GM08714 (cell line): ENCODE measurements around the gene SUSD1.

Experiments used
- H3K4me3 ChIP-seq: fragments of 200-500 bp; sonication (Bioruptor generic); 2 replicates; pipeline ENCODE4 v1.5.1; 2014; ENCODE audit warnings: mild to moderate bottlenecking, low read length, inconsistent platforms
- ZNF274 ChIP-seq: IDR thresholded peaks from 2 replicates; pipeline ENCODE4 v1.6.1; 2012; ENCODE audit warnings: mild to moderate bottlenecking, low read depth, low read length

Gene SUSD1

GRCh38 chr9:112184946-112185345, 9.8 kb upstream of the SUSD1 start:
- H3K4me3 ChIP-seq = no peak overlapping the region
- TF ChIP-seq ZNF274 = no peak

GRCh38 chr9:112184221-112184620, 9.1 kb upstream of the SUSD1 start:
- no peak for TF ChIP-seq ZNF274
- no peak overlapping the region for H3K4me3 ChIP-seq

DNA sequence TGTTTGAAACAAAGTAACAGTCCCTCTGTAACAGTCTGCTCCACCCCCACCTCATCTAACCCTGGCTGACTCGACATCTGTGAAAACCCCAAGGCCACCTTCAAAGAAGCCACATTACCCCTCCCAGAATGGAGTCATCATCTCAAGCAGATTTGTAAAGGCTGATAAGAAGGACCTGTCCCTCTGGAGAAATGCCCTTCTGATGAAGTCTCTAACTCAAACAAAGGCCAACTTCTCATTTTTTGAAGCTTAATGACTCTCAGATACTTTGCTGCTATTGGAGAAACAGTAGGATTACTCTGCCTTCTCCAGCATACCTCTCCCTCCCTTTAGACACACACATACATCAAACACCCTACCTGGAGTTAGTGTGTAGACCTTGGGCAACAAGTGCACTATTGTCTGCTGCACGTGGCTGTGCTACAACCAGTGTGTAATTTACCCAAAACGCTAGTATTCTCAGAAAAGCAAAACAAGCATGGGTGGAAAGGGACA, 5.3 kb upstream of the SUSD1 start:
- no peak for TF ChIP-seq ZNF274
- no peak overlapping the region for H3K4me3 ChIP-seq

DNA sequence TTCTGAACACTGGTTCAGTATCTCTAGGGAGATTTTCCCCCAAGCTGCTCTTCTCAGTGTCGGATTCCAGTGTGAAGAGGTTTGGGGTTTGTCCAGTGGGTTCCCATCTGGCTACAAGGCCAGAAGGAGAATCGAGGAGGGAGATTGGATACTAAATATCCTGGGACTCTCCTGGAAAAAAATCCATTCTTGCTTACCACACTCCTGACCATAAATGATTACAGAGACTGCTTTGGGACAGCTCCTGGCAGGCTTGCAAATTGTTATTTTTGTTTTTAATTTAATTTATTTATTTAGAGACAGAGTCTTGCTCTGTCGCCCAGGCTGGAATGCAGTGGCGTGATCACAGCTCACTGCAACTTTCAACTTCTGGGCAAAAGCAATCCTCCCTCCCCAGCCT, 4.7 kb upstream of the SUSD1 start:
- no peak overlapping the region for H3K4me3 ChIP-seq
- no peak for TF ChIP-seq ZNF274

- no peak overlapping the region for H3K4me3 ChIP-seq
- no peak for TF ChIP-seq ZNF274
Observed at GRCh38 chr9:112176524-112176923, 1.4 kb upstream of the SUSD1 start.

DNA sequence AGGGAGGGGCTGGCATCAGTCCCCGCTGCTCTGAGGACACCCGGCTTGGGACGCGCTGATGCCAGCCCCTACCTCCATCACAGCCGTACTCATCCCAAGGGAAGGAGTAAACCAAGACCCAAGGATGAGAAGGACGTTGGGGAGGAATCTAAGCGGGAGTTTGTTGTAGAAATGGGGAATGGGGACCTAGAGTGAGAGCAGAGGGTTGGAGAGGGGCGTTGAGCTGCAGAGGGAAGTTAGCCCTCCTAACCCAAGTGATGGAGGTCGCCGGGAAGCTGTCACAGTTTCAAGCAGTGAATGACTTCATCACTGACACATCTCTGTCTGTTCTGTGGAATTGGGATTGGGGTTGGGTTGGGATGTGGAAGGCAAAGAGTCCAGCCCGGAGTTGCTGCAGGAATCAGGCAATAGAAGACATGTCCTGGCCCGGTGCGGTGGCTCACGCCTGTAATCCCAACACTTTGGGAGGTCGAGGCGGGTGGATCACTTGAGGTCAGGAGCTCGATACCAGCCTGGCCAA, 759 bp upstream of the SUSD1 start:
- no peak for TF ChIP-seq ZNF274
- peak overlapping the region; percentile 52; the same call in 1 of the 2 replicates for H3K4me3 ChIP-seq

DNA sequence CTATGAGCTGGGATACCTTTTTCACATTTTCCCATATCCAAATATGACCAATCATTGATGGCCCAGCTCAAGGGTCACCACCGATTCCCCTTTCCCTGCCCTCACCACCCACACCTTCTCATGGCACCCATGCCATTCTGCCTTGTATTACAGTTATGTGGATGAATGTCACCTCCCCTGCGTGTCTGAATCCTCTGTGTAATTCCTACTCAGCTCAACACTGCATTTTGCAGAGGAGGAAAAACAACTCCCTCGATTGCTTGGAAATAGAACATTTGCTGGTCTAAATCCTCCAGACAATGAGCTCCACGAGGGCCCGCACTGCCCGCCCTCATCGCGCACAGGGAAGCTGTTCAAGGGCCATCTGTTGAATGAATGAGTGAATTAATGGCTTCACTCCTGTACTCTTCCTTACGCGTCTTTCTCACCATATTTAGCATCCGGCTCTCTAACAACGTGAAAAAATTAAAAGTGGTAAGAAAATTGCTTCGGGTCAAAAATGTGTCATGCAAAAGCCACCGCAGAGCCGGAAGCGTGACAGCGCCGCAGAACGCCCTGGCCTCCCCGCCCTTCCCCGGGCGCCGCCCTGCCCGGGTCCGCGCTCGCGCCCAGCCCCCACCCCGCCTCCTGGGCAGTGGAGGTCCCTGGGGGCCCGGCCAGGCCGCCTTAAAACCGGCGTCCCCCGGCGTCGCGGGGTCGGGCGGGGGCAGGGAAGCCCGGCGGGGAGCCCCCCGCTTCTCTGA, 704 bp downstream of the SUSD1 start:
- peak overlapping the region; percentile 52; the same call in 1 of the 2 replicates for H3K4me3 ChIP-seq
- TF ChIP-seq ZNF274 = no peak

DNA sequence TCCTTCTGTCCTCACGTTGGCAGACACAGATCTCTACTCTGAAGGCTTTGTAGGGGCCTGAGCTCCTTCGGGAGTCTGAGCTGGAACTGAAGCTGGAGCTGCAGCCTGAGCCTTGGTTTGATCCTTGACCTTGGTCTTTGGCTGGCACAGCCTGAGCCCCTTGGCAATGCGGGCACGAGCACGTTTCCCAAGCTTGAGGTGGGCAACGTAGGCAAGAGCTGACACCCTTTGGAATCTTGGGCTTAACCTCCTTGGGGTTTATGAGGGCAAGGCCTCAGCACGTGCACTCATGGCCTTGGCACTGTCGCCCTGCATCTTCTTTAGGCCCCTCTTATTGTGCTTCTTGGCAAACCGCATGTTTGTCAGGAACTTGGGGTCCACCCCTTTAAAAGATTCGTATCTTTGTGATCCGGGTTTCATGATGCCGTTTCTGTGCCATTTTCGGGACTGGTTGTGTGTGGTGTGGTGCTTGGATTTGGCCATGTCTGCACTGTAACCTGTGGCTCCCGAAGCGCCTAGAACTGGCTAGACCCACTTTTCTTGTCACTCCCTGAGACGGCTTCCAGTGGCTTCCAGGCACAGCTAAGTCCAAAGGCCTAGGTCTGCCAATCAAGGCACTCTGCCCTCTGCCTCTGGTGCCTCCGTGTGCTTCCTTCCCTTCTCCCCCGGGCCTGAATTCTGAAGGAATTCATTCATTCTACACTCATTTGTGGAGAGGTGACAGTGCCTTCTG, 1.4 kb downstream of the SUSD1 start:
- H3K4me3 ChIP-seq = peak overlapping the region; percentile 52; the same call in 1 of the 2 replicates
- no peak for TF ChIP-seq ZNF274

DNA sequence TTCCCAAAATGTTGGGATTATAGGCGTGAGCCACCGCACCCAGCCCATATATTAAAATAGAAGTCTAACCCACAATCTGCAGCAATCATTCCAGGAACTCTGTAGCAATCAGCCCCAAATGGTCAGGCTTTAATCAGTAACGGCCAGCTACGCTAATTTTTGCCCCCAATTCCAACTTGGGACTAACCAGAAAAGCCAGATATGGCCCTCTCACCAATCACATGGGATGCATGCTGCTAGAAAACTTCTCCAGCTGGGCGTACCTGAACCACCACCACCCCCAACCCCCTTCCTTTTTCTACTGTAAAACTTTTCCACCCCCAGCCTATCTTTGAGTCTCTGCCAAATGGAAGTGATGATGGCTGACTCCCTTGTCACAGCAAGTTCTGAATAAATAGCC, 4.1 kb downstream of the SUSD1 start:
- no peak for TF ChIP-seq ZNF274

GRCh38 chr9:112170235-112170634, 4.9 kb downstream of the SUSD1 start:
- TF ChIP-seq ZNF274 = no peak

More for the DNA sequence above, 4.1 kb downstream of the SUSD1 start:
- H3K4me3 ChIP-seq = no peak overlapping the region

GRCh38 chr9:112169368-112169767, 5.7 kb downstream of the SUSD1 start:
- TF ChIP-seq ZNF274 = no peak
- H3K4me3 ChIP-seq = no peak overlapping the region

More at GRCh38 chr9:112170235-112170634, 4.9 kb downstream of the SUSD1 start:
- no peak overlapping the region for H3K4me3 ChIP-seq

GRCh38 chr9:112168197-112168596, 6.9 kb downstream of the SUSD1 start:
- no peak for TF ChIP-seq ZNF274
- H3K4me3 ChIP-seq = no peak overlapping the region

DNA sequence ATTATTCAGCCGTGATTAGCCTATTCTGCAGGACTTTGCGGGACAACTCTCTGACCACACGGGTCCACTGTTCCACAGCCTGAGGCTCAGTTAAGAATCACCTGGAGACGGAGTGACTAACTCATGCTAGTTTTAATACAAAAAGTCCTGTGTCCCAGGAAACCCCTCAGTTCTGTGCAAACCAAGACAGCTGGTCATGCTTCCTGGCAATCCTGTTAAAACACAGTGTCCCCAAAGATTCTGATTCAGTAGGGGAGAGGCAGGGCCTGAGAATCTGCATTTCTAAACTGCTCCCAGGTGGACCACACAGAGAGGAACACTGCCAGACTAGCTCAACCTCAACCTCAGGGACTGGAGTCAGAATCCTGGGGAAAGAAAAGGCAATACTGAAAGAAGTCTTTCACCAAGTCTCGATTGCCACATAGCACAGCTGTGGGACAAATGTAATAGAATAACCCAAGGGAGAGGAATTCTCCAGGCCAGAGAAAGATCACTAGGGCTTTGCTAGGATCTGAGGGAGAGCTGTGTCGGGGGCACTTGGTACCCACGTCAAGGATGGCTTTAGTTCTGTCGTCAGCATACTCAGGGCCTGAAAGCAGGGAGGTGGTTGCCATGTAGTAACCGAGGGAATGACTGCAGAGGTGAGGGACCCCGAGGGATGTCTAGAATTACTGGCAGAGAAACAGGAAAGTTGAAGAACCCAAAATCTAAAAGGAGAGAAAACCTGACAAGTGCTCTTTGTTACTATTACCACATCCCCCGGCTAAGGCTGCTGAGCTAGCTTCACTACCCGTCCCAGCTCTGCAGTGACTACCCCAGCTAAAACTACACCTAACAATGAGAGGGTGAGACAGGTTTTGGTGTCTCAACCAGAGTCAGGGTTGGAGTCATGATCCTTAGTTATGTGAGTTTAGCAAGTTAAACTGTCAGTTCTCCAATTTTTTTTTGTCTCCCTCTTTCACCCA, 8.6 kb downstream of the SUSD1 start:
- H3K4me3 ChIP-seq = no peak overlapping the region
- no peak for TF ChIP-seq ZNF274

- H3K4me3 ChIP-seq = no peak overlapping the region
- no peak for TF ChIP-seq ZNF274
Observed at GRCh38 chr9:112162621-112163413, 12.3 kb downstream of the SUSD1 start.
